ENCODE data around the gene PPP2R2C. TPM values are rescaled to one million over a fixed set of nuclear protein-coding genes. Genes with fewer than 3 reads are reported as not detected.

Gene PPP2R2C
- total and polyA plus RNA-seq, 2 donors (not counting 1 experiment from before 2014, with no cell fraction given): 0.10 to 0.17 TPM

GRCh38 chr4:6366581-6366980, 105.8 kb downstream of the PPP2R2C start:
- H3K79me2 ChIP-seq (ENCODE audit: control insufficient read depth, insufficient read depth, low read length): no peaks in the 10 kb centered on the region

GRCh38 chr4:6365545-6366086, 106.8 kb downstream of the PPP2R2C start:
- no peaks in the 10 kb centered on the region for H3K79me2 ChIP-seq (ENCODE audit: control insufficient read depth, insufficient read depth, low read length)
- H3K4me3 ChIP-seq (replicated peaks in 1 of 4; ENCODE audit: control extremely low read depth in 1 of 4, insufficient read depth in 1 of 4, low read depth in 3 of 4, low read length in 4 of 4): no peak overlapping the region
- H3K9ac ChIP-seq (ENCODE audit: insufficient read depth, low read length): no peak overlapping the region
- H3K27ac ChIP-seq (ENCODE audit: insufficient read depth, low read length): no peak overlapping the region
- H3K9me3 ChIP-seq (ENCODE audit: control insufficient read depth, insufficient read depth, low read depth, low read length): no peaks in the 10 kb centered on the region
- no peaks in the 10 kb centered on the region for H4K20me1 ChIP-seq (ENCODE audit: control insufficient read depth, extremely low read depth, insufficient read depth, low read length)
- H3K4me2 ChIP-seq (ENCODE audit: extremely low read depth, insufficient read depth, low read length): no peak overlapping the region
- no peak overlapping the region for H2AFZ ChIP-seq (ENCODE audit: low read length)
- no peaks in the 10 kb centered on the region for H3K36me3 ChIP-seq (ENCODE audit: control insufficient read depth, insufficient read depth, low read length)
- H3K27me3 ChIP-seq (ENCODE audit: control insufficient read depth, insufficient read depth, low read length): no peaks in the 10 kb centered on the region
- TF ChIP-seq CTCF (conservative IDR thresholded peaks at IDR 0.05 in 1 of 2, IDR thresholded peaks at IDR 0.05 in 1 of 2; ENCODE audit: low read depth in 1 of 2, low read length in 2 of 2) (no peak), EZH2 (IDR thresholded peaks at IDR 0.05; ENCODE audit: low read length, missing control alignments) (no peak)
- H3K4me1 ChIP-seq (ENCODE audit: control insufficient read depth, extremely low read depth, insufficient read depth, low read length): no peaks in the 10 kb centered on the region
- no peak for DNase-seq (ENCODE audit: low read depth in 2 of 2)

More at GRCh38 chr4:6366581-6366980, 105.8 kb downstream of the PPP2R2C start:
- H3K4me3 ChIP-seq (replicated peaks in 1 of 4; ENCODE audit: control extremely low read depth in 1 of 4, insufficient read depth in 1 of 4, low read depth in 3 of 4, low read length in 4 of 4): no peak overlapping the region
- no peak overlapping the region for H3K9ac ChIP-seq (ENCODE audit: insufficient read depth, low read length)
- no peaks in the 10 kb centered on the region for H3K36me3 ChIP-seq (ENCODE audit: control insufficient read depth, insufficient read depth, low read length)
- H3K27me3 ChIP-seq (ENCODE audit: control insufficient read depth, insufficient read depth, low read length): no peaks in the 10 kb centered on the region
- H3K4me1 ChIP-seq (ENCODE audit: control insufficient read depth, extremely low read depth, insufficient read depth, low read length): no peaks in the 10 kb centered on the region
- H3K9me3 ChIP-seq (ENCODE audit: control insufficient read depth, insufficient read depth, low read depth, low read length): no peaks in the 10 kb centered on the region
- no peak overlapping the region for H3K27ac ChIP-seq (ENCODE audit: insufficient read depth, low read length)
- no peaks in the 10 kb centered on the region for H4K20me1 ChIP-seq (ENCODE audit: control insufficient read depth, extremely low read depth, insufficient read depth, low read length)
- TF ChIP-seq EZH2 (IDR thresholded peaks at IDR 0.05; ENCODE audit: low read length, missing control alignments): no peak
- no peak for TF ChIP-seq CTCF (conservative IDR thresholded peaks at IDR 0.05 in 1 of 2, IDR thresholded peaks at IDR 0.05 in 1 of 2; ENCODE audit: low read depth in 1 of 2, low read length in 2 of 2)
- no peak for DNase-seq (ENCODE audit: low read depth in 2 of 2)
- H2AFZ ChIP-seq (ENCODE audit: low read length): no peak overlapping the region
- H3K4me2 ChIP-seq (ENCODE audit: extremely low read depth, insufficient read depth, low read length): no peak overlapping the region

- TF ChIP-seq EZH2 (IDR thresholded peaks at IDR 0.05; ENCODE audit: low read length, missing control alignments): no peak
- TF ChIP-seq CTCF (conservative IDR thresholded peaks at IDR 0.05 in 1 of 2, IDR thresholded peaks at IDR 0.05 in 1 of 2; ENCODE audit: low read depth in 1 of 2, low read length in 2 of 2): no peak
- Histone ChIP-seq H3K27ac (ENCODE audit: insufficient read depth, low read length) (no peak overlapping the region), H3K4me2 (ENCODE audit: extremely low read depth, insufficient read depth, low read length) (no peak overlapping the region), H3K4me1 (ENCODE audit: control insufficient read depth, extremely low read depth, insufficient read depth, low read length) (no peaks in the 10 kb centered on the region), H3K36me3 (ENCODE audit: control insufficient read depth, insufficient read depth, low read length) (no peaks in the 10 kb centered on the region), H3K9me3 (ENCODE audit: control insufficient read depth, insufficient read depth, low read depth, low read length) (no peaks in the 10 kb centered on the region), H3K27me3 (ENCODE audit: control insufficient read depth, insufficient read depth, low read length) (no peaks in the 10 kb centered on the region), H3K79me2 (ENCODE audit: control insufficient read depth, insufficient read depth, low read length) (no peaks in the 10 kb centered on the region), H3K4me3 (replicated peaks in 1 of 4; ENCODE audit: control extremely low read depth in 1 of 4, insufficient read depth in 1 of 4, low read depth in 3 of 4, low read length in 4 of 4) (no peak overlapping the region), H4K20me1 (ENCODE audit: control insufficient read depth, extremely low read depth, insufficient read depth, low read length) (no peaks in the 10 kb centered on the region), H3K9ac (ENCODE audit: insufficient read depth, low read length) (no peak overlapping the region), H2AFZ (ENCODE audit: low read length) (no peak overlapping the region)
- no peak for DNase-seq (ENCODE audit: low read depth in 2 of 2)
Measured at GRCh38 chr4:6364581-6364980, 107.8 kb downstream of the PPP2R2C start.
